GM19240 (cell line): ENCODE results near the gene EIF2D.
A peak's percentile ranks its signal among the peaks of the same experiment; 100 is the strongest.
"Not testable (repeated sequence)": the region's sequence is repeated elsewhere in the genome, so short reads cannot be mapped to it uniquely, and the experiment has no call there.

Experiments used
- DNase-seq: peaks from one replicate; pipeline ENCODE4 v3.0.0; 2011; ENCODE audit warnings: low spot score; ENCODE audit not compliant: insufficient read length

The EIF2D gene

GRCh38 chr1:206635978-206636345 is 23.7 kb upstream of the EIF2D start:
- no peak for DNase-seq

- peak; percentile 80 for DNase-seq
Observed at GRCh38 chr1:206635080-206635977, 23.1 kb upstream of the EIF2D start, which contains the start of gene DYRK3. Gene DYRK3 (plus strand): TSS chr1:206635536. CDS start chr1:206635704, 168 bp downstream.

GRCh38 chr1:206634365-206635079 is 22.3 kb upstream of the EIF2D start:
- no peak for DNase-seq

GRCh38 chr1:206633708-206634121 is 21.4 kb upstream of the EIF2D start:
- DNase-seq = no peak

- DNase-seq = peak; percentile 46
Observed at GRCh38 chr1:206631085-206631509, 18.8 kb upstream of the EIF2D start.

- DNase-seq = no peak
Observed at GRCh38 chr1:206628916-206629315, 16.7 kb upstream of the EIF2D start.

- DNase-seq = not testable (repeated sequence)
Observed at GRCh38 chr1:206626396-206626795, 14.1 kb upstream of the EIF2D start.

GRCh38 chr1:206609229-206609991 is 2.9 kb downstream of the EIF2D start:
- DNase-seq = no peak

GRCh38 chr1:206608108-206608698 is 4.1 kb downstream of the EIF2D start:
- DNase-seq = peak; percentile 44

- no peak for DNase-seq
Observed at GRCh38 chr1:206606867-206607266, 5.4 kb downstream of the EIF2D start.

- DNase-seq = no peak
Observed at GRCh38 chr1:206604861-206605260, 7.4 kb downstream of the EIF2D start.

- DNase-seq = no peak
Observed at GRCh38 chr1:206600527-206600926, 11.7 kb downstream of the EIF2D start.

GRCh38 chr1:206596319-206596666 is 16.0 kb downstream of the EIF2D start:
- DNase-seq = no peak

- DNase-seq = no peak
Observed at GRCh38 chr1:206595581-206596318, 16.5 kb downstream of the EIF2D start.

- DNase-seq = no peak
Observed at GRCh38 chr1:206593351-206593925, 18.8 kb downstream of the EIF2D start.

GRCh38 chr1:206591696-206592095 is 20.6 kb downstream of the EIF2D start:
- no peak for DNase-seq

- DNase-seq = no peak
Observed at GRCh38 chr1:206591226-206591625, 21.0 kb downstream of the EIF2D start.

- DNase-seq = no peak
Observed at GRCh38 chr1:206590025-206590758, 22.1 kb downstream of the EIF2D start.

GRCh38 chr1:206589206-206589605 is 23.1 kb downstream of the EIF2D start:
- no peak for DNase-seq

GRCh38 chr1:206588492-206588891 is 23.8 kb downstream of the EIF2D start:
- no peak for DNase-seq
